GM18873 (cell line): Measurements from ENCODE around the gene SLC28A1.

Source experiments
- ATAC-seq: cut with Tn5 transposase; IDR thresholded peaks from one replicate; pipeline ENCODE4 v1.9.1; 2021; ENCODE audit warnings: mild to moderate bottlenecking, moderate library complexity, moderate number of reproducible peaks; ENCODE audit not compliant: unreplicated experiment, low FRiP score

Gene SLC28A1

GRCh38 chr15:84883466-84883865 lies 996 bp upstream of the SLC28A1 start:
- no peak for ATAC-seq

DNA sequence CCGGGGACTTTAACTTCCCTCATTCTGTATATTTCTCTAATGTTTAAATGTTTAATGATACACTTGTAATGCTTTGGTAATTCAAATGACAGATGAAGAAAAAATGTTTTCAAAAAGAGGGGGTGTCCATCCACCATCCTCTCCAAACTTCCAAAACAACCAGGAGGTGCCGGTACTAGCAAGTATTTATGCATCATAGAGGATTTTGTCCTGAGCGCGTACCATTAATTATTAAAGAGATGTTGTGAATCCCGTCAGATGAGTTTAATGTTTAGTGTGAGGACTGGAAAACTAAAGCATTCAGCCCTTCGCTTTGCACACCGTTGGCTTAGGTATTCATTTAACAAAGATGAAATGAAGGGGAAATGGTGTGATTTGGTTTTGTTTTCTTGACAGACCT lies 1.3 kb downstream of the SLC28A1 start:
- ATAC-seq: no peak

- ATAC-seq: no peak
Observed at GRCh38 chr15:84886211-84886983, 1.9 kb downstream of the SLC28A1 start.

DNA sequence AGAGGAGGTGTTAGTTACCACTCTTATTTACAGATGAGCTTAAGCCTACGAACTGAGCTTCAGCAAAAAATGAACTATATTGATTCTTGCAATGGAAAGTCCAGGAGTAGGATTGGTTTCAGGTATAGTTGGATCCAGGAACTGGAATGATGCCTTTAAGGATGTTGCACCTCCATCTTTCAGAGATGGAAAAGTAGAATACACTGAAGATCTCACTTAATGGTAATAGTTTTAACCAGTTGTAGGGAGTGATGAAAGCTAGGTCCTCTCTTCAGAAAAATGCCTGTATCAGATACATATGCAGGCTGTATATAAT lies 2.5 kb downstream of the SLC28A1 start:
- ATAC-seq: no peak

GRCh38 chr15:84887938-84888337 lies 3.5 kb downstream of the SLC28A1 start:
- ATAC-seq: no peak

- ATAC-seq: no peak
Observed at GRCh38 chr15:84888639-84889038, 4.2 kb downstream of the SLC28A1 start.

DNA sequence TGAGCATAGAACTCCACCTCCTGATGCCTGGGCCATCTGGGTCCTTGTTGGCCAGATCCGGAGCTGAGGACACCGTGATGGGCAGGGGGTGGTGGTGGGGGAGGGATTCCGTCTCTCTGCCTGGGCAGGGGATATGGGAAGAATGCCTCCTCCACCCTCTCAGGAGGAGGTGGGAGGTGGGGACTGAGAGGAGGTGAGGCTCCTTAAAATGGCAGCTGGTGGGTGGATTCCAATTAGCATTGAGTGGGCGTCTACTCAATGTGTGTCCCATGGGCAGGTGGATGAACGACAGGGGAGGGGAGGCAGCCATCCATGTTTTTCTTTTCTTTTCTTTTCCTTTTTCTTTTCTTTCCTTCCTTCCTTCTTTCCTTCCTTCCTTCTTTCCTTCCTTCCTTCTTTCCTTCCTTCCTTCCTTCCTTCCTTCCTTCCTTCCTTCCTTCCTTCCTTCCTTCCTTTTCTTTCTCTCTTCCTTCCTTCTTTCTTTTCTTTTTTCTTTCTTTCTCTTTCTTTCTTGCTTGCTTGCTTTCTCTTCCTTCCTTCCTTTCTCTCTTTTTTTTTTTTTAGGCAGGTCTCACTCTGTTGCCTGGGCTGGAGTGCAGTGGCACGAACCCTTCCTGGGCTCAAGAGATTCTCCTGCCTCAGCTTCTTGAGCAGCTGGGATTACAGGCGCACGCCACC lies 5.0 kb downstream of the SLC28A1 start:
- ATAC-seq: no peak

DNA sequence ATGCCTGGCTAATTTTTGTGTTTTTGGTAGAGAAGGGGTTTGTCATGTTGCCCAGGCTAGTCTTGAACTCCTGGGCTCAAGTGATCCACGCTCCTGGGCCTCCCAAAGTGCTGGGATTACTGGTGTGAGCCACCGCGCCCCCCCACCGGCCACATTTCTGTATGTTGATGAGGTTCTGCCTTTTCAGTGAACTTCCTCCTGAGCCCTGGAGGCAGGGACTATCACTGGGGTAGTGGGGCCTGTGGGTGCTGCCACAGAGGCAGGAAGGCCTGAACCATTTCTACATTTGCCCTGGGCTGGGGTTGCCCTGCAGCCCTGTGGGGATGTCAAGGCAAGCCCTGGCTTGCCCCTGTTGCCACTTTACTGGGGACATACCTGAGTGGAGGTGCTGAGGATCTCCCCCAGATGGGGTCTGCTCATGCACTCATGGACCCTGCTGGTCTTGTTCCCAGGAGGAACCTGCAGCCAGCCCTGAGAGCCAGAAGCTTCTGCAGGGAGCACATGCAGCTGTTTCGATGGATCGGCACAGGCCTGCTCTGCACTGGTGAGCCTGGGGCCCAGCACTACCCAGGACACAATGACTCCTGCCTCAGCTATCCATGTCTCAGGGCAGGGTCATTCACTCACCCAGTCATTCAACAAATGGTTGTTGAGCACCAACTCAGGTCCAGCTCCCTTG lies 5.7 kb downstream of the SLC28A1 start:
- no peak for ATAC-seq

- no peak for ATAC-seq
Observed at GRCh38 chr15:84890670-84891162, 6.3 kb downstream of the SLC28A1 start.

GRCh38 chr15:84891339-84891738 lies 6.9 kb downstream of the SLC28A1 start:
- no peak for ATAC-seq

- ATAC-seq: no peak
Observed at GRCh38 chr15:84892786-84893307, 8.4 kb downstream of the SLC28A1 start.

DNA sequence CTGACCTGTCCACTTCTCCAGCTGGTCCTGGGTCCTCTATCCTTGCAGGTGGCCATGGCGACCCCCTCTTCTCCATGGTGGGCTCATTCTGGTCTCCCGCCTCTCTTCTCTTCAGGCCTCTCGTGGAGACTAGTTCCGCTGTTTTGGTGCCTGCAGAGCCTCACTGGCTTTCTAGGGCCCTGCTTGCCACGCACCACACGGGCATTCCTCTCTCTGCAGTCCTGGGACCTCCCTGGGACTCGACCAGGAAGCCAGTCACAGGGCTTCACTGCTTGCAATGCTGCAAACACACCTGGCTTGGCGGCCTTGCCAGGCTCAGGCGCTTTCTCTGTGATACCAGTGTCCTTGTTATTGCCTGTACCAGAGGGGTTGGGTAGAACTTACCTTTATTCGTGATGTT lies 9.1 kb downstream of the SLC28A1 start:
- ATAC-seq: no peak

GRCh38 chr15:84894736-84895425 lies 10.4 kb downstream of the SLC28A1 start:
- ATAC-seq: no peak

- ATAC-seq: no peak
Observed at GRCh38 chr15:84898761-84899160, 14.3 kb downstream of the SLC28A1 start.

DNA sequence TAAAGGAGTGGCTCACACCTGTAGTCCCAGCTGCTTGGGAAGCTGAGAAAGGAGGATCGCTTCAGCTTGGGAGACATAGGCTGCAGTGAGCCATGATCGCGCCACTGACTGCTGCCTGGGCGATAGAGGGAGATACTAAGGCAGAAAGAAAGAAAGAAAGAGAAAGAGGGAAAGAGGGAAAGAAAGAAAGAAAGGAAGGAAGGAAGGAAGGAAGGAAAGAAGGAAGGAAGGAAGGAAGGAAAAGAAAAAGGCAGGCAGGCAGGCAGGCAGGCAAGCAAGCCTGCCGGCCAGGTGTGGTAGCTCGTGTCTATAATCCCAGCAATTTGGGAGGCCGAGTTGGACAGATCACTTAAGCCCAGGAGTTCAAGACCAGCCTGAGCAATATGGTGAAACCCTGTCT lies 15.3 kb downstream of the SLC28A1 start:
- ATAC-seq: no peak

DNA sequence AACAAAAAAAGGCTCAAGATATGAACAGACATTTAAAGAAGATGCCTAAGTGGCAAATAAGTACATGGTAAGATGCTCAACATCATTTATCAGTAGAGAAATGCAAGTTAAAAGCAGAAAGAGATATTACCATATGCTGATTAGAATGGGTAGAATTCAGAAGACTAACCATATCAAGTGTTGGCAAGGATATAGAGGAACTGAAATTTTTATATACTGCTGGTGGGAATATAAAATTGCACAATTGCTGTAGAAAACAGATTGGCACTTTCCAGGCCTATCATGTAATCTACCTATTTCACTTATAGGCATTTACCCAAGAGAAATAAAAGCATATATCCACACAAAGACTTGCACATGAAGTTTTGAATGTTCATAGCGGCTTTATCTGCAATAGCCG lies 17.1 kb downstream of the SLC28A1 start:
- ATAC-seq: no peak

DNA sequence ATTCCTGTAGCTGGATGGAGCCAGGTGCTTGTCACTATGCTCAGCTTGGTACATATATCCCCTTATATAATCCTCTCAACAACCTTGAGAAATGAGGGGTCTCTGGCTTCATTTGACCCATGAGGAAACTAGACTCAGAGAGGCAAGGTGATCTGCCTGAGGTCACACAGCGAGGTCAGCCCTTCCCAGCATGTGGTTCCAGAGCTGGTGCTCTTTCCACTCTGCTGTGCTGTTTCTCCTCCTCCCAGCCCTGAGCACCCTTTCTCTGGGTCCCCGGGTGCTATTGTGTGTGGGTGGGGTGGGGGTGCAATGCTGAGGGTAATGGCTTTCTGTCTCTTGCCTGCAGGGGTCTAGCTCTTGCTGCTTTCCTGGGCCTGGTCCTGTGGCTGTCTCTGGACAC lies 19.3 kb downstream of the SLC28A1 start:
- no peak for ATAC-seq

DNA sequence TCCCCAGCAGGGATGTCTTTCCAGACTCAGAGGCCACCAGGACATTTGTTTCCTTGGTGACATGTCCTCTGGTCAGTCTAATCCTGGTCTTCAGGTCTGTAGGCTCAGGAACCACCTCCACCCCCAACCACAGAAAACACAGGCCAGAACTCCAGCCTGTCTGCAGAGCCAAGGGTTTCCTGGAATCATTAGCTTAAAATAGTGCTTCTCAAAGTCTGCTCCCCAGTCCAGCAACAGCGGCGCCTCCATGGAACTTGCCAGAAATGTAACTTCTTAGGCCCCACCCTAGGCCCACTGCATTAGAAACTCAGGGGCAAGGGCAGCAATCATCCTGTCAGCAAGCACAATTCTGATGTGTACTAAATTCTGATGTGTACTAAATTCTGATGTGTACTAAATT lies 20.0 kb downstream of the SLC28A1 start:
- no peak for ATAC-seq

- no peak for ATAC-seq
Observed at GRCh38 chr15:84905016-84905916, 20.8 kb downstream of the SLC28A1 start.

- ATAC-seq: no peak
Observed at GRCh38 chr15:84907731-84908130, 23.3 kb downstream of the SLC28A1 start.
